Measurements from ENCODE around the gene PTPRD. TPM values are rescaled to one million over a fixed set of nuclear protein-coding genes. Genes with fewer than 3 reads are reported as not detected.

PTPRD gene
- total RNA-seq, 1 experiment from 2014 or later = 70.1 TPM

- ChIA-PET CTCF (no interaction called here), POLR2A (no interaction called here)
- peak in 1 of 2 experiments; percentile 14 for DNase-seq
- Histone ChIP-seq H3K4me3 (ENCODE audit: low read depth, low read length) (no peak overlapping the region), H3K36me3 (ENCODE audit: control insufficient read depth, insufficient read depth, low read length) (no peaks in the 10 kb centered on the region), H3K27me3 (replicated peaks; ENCODE audit: control insufficient read depth, insufficient read depth, low read length) (no peaks in the 10 kb centered on the region), H3K4me1 (peaks cover 25% of the 10 kb centered on the region), H3K9me3 (no peaks in the 10 kb centered on the region)
- Mint-ChIP-seq H3K4me3 (ENCODE audit: unreplicated experiment) (peak overlapping the region; percentile 39), H3K9me3 (ENCODE audit: unreplicated experiment) (no peaks in the 10 kb centered on the region), H3K27me3 (ENCODE audit: insufficient read depth, unreplicated experiment) (no peaks in the 10 kb centered on the region), H3K36me3 (ENCODE audit: insufficient read depth, unreplicated experiment) (no peaks in the 10 kb centered on the region), H3K27ac (ENCODE audit: unreplicated experiment) (peak overlapping the region; percentile 75), H3K4me1 (ENCODE audit: low read depth, unreplicated experiment) (peaks cover 6% of the 10 kb centered on the region)
- BruUV-seq (replicated peaks) = no TSS peak
- no peak for TF ChIP-seq CTCF (IDR thresholded peaks at IDR 0.05; ENCODE audit: insufficient read depth in 1 of 2, low read depth in 1 of 2, low read length in 1 of 2, severe bottlenecking in 1 of 2, unreplicated experiment in 1 of 2)
- intact Hi-C loops (cut with micrococcal nuclease; ENCODE audit: unreplicated experiment) = no loop called here
Measured at GRCh38 chr9:8863886-8864544, 1748.8 kb downstream of the PTPRD start.

GRCh38 chr9:8863069-8863468, 1749.7 kb downstream of the PTPRD start:
- H3K36me3 Mint-ChIP-seq (ENCODE audit: insufficient read depth, unreplicated experiment) = no peaks in the 10 kb centered on the region
- no peak overlapping the region for H3K27ac Mint-ChIP-seq (ENCODE audit: unreplicated experiment)
- H3K4me1 Mint-ChIP-seq (ENCODE audit: low read depth, unreplicated experiment) = peaks cover 6% of the 10 kb centered on the region
- no peaks in the 10 kb centered on the region for H3K27me3 Mint-ChIP-seq (ENCODE audit: insufficient read depth, unreplicated experiment)
- ChIA-PET POLR2A (no interaction called here), CTCF (no interaction called here)
- no peaks in the 10 kb centered on the region for H3K9me3 Mint-ChIP-seq (ENCODE audit: unreplicated experiment)
- Histone ChIP-seq H3K27me3 (replicated peaks; ENCODE audit: control insufficient read depth, insufficient read depth, low read length) (no peaks in the 10 kb centered on the region), H3K9me3 (no peaks in the 10 kb centered on the region), H3K36me3 (ENCODE audit: control insufficient read depth, insufficient read depth, low read length) (no peaks in the 10 kb centered on the region), H3K4me3 (ENCODE audit: low read depth, low read length) (no peak overlapping the region), H3K4me1 (peaks cover 20% of the 10 kb centered on the region)
- DNase-seq = no peak
- no peak overlapping the region for H3K4me3 Mint-ChIP-seq (ENCODE audit: unreplicated experiment)
- intact Hi-C loops (cut with micrococcal nuclease; ENCODE audit: unreplicated experiment) = no loop called here
- BruUV-seq (replicated peaks) = no TSS peak
- no peak for TF ChIP-seq CTCF (IDR thresholded peaks at IDR 0.05; ENCODE audit: insufficient read depth in 1 of 2, low read depth in 1 of 2, low read length in 1 of 2, severe bottlenecking in 1 of 2, unreplicated experiment in 1 of 2)

GRCh38 chr9:8860925-8861324, 1751.9 kb downstream of the PTPRD start:
- no peaks in the 10 kb centered on the region for H3K9me3 Mint-ChIP-seq (ENCODE audit: unreplicated experiment)
- Histone ChIP-seq H3K4me1 (peaks cover 20% of the 10 kb centered on the region), H3K27me3 (replicated peaks; ENCODE audit: control insufficient read depth, insufficient read depth, low read length) (no peaks in the 10 kb centered on the region), H3K9me3 (no peaks in the 10 kb centered on the region), H3K36me3 (ENCODE audit: control insufficient read depth, insufficient read depth, low read length) (no peaks in the 10 kb centered on the region), H3K4me3 (ENCODE audit: low read depth, low read length) (no peak overlapping the region)
- H3K4me1 Mint-ChIP-seq (ENCODE audit: low read depth, unreplicated experiment) = no peaks in the 10 kb centered on the region
- H3K27me3 Mint-ChIP-seq (ENCODE audit: insufficient read depth, unreplicated experiment) = no peaks in the 10 kb centered on the region
- H3K27ac Mint-ChIP-seq (ENCODE audit: unreplicated experiment) = no peak overlapping the region
- BruUV-seq (replicated peaks) = no TSS peak
- H3K36me3 Mint-ChIP-seq (ENCODE audit: insufficient read depth, unreplicated experiment) = no peaks in the 10 kb centered on the region
- TF ChIP-seq CTCF (IDR thresholded peaks at IDR 0.05; ENCODE audit: insufficient read depth in 1 of 2, low read depth in 1 of 2, low read length in 1 of 2, severe bottlenecking in 1 of 2, unreplicated experiment in 1 of 2) = no peak
- intact Hi-C loops (cut with micrococcal nuclease; ENCODE audit: unreplicated experiment) = no loop called here
- H3K4me3 Mint-ChIP-seq (ENCODE audit: unreplicated experiment) = no peak overlapping the region
- DNase-seq = no peak
- ChIA-PET CTCF (no interaction called here), POLR2A (no interaction called here)
